A549 (cell line): ENCODE measurements around the gene GPR17.

Experiments
- CHD4 ChIP-seq: fragments of 200-600 bp; sonication (generic); IDR thresholded peaks from 2 replicates; pipeline ENCODE4 v1.6.1; 2016; ENCODE audit warnings: antibody characterized with exemption, mild to moderate bottlenecking, borderline replicate concordance
- EHMT2 ChIP-seq: fragments of 200-600 bp; sonication (generic); IDR thresholded peaks from 2 replicates; pipeline ENCODE4 v1.6.1; 2016; ENCODE audit warnings: antibody characterized with exemption, low read depth, mild to moderate bottlenecking, moderate library complexity
- MAFK ChIP-seq: fragments of 450-650 bp; IDR thresholded peaks from 2 replicates; pipeline ENCODE4 v1.6.1; 2014; ENCODE audit not compliant: partially characterized antibody
- MAX ChIP-seq: IDR thresholded peaks from 2 replicates; pipeline ENCODE4 v1.6.1; 2012
- PBX3 ChIP-seq: IDR thresholded peaks from 2 replicates; pipeline ENCODE4 v1.6.1; 2012
- POLR2A ChIP-seq: IDR thresholded peaks from 2 replicates; pipeline ENCODE4 v1.6.1; 2012; ENCODE audit warnings: mild to moderate bottlenecking, low read length
- RAD21 ChIP-seq, 2 experiments: fragments of >200 bp in 1 of 2; sonication (Bioruptor Twin) in 1 of 2; formaldehyde crosslinking in 1 of 2; IDR thresholded peaks in 1 of 2; conservative IDR thresholded peaks in 1 of 2; 2 replicates in 1 of 2; 3 replicates in 1 of 2; pipeline ENCODE4 v1.6.1; 2012 to 2018; ENCODE audit warnings: inconsistent platforms in 1 of 2
- TF ChIP-seq, protein P1 (sequence below): fragments of >200 bp; sonication (Bioruptor Twin); formaldehyde crosslinking; IDR thresholded peaks from 3 replicates; pipeline ENCODE4 v1.5.1; 2016
- TF ChIP-seq, protein P2 (sequence below): fragments of 250-450 bp; sonication (Bioruptor Pico); IDR thresholded peaks from 2 replicates; pipeline ENCODE4 v1.5.0; 2021; ENCODE audit warnings: mild to moderate bottlenecking, moderate library complexity, borderline replicate concordance

DNA sequence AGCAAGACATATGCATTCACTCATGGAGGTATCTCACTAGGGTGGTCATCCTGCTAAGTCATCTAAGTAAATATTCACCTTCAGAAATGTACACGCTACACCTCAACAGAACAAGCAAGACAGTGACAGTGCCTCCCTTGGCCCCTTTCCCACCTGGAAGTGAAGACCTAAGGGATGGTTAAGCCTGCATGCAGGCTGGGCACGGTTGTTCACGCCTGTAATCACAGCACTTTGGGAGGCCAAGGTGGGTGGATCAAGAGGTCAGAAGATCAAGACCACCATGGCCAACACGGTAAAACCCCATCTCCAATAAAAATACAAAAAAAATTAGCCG, 25.0 kb downstream of the GPR17 start:
- TF ChIP-seq MAFK (no peak), RAD21 (conservative IDR thresholded peaks at IDR 0.05 in 1 of 2, IDR thresholded peaks at IDR 0.05 in 1 of 2) (no peak), PBX3 (no peak), EHMT2 (no peak), MAX (no peak), CHD4 (no peak), POLR2A (no peak)
- TF ChIP-seq, protein P1, sequence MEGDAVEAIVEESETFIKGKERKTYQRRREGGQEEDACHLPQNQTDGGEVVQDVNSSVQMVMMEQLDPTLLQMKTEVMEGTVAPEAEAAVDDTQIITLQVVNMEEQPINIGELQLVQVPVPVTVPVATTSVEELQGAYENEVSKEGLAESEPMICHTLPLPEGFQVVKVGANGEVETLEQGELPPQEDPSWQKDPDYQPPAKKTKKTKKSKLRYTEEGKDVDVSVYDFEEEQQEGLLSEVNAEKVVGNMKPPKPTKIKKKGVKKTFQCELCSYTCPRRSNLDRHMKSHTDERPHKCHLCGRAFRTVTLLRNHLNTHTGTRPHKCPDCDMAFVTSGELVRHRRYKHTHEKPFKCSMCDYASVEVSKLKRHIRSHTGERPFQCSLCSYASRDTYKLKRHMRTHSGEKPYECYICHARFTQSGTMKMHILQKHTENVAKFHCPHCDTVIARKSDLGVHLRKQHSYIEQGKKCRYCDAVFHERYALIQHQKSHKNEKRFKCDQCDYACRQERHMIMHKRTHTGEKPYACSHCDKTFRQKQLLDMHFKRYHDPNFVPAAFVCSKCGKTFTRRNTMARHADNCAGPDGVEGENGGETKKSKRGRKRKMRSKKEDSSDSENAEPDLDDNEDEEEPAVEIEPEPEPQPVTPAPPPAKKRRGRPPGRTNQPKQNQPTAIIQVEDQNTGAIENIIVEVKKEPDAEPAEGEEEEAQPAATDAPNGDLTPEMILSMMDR, result no peak
- TF ChIP-seq, protein P2, sequence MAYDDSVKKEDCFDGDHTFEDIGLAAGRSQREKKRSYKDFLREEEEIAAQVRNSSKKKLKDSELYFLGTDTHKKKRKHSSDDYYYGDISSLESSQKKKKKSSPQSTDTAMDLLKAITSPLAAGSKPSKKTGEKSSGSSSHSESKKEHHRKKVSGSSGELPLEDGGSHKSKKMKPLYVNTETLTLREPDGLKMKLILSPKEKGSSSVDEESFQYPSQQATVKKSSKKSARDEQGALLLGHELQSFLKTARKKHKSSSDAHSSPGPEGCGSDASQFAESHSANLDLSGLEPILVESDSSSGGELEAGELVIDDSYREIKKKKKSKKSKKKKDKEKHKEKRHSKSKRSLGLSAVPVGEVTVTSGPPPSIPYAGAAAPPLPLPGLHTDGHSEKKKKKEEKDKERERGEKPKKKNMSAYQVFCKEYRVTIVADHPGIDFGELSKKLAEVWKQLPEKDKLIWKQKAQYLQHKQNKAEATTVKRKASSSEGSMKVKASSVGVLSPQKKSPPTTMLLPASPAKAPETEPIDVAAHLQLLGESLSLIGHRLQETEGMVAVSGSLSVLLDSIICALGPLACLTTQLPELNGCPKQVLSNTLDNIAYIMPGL (CRISPR knock-in tag), result no peak
